Amniotic stem cell (primary cell): ENCODE measurements around the gene PLCB4.
"Not testable (repeated sequence)": the region's sequence is repeated elsewhere in the genome, so short reads cannot be mapped to it uniquely, and the experiment has no call there.

Source experiments
- DNase-seq: peaks from one replicate; lab custom pipeline; 2025; lab: John Stamatoyannopoulos, UW

Gene PLCB4

GRCh38 chr20:9142809-9143208 is 73.9 kb downstream of the PLCB4 start:
- DNase-seq: no peak

GRCh38 chr20:9143926-9144325 is 75.0 kb downstream of the PLCB4 start:
- no peak for DNase-seq

GRCh38 chr20:9144643-9145042 is 75.8 kb downstream of the PLCB4 start:
- no peak for DNase-seq

GRCh38 chr20:9145142-9145541 is 76.3 kb downstream of the PLCB4 start:
- no peak for DNase-seq

- DNase-seq: no peak
Observed at GRCh38 chr20:9146649-9147048, 77.8 kb downstream of the PLCB4 start.

- DNase-seq: no peak
Observed at GRCh38 chr20:9147547-9148024, 78.7 kb downstream of the PLCB4 start.

- DNase-seq: no peak
Observed at GRCh38 chr20:9148291-9148690, 79.4 kb downstream of the PLCB4 start.

GRCh38 chr20:9149087-9149486 is 80.2 kb downstream of the PLCB4 start:
- DNase-seq: no peak

- no peak for DNase-seq
Observed at GRCh38 chr20:9149796-9150195, 80.9 kb downstream of the PLCB4 start.

GRCh38 chr20:9150679-9151078 is 81.8 kb downstream of the PLCB4 start:
- DNase-seq: no peak

GRCh38 chr20:9152139-9152538 is 83.3 kb downstream of the PLCB4 start:
- DNase-seq: not testable (repeated sequence)

- no peak for DNase-seq
Observed at GRCh38 chr20:9154464-9155024, 85.7 kb downstream of the PLCB4 start.

GRCh38 chr20:9156529-9157280 is 87.8 kb downstream of the PLCB4 start:
- DNase-seq: no peak

GRCh38 chr20:9160331-9160730 is 91.4 kb downstream of the PLCB4 start:
- no peak for DNase-seq

GRCh38 chr20:9160757-9161156 is 91.9 kb downstream of the PLCB4 start:
- DNase-seq: no peak

- no peak for DNase-seq
Observed at GRCh38 chr20:9161311-9161710, 92.4 kb downstream of the PLCB4 start.

- no peak for DNase-seq
Observed at GRCh38 chr20:9163251-9163650, 94.4 kb downstream of the PLCB4 start.

GRCh38 chr20:9163995-9164394 is 95.1 kb downstream of the PLCB4 start:
- DNase-seq: no peak

GRCh38 chr20:9165261-9165660 is 96.4 kb downstream of the PLCB4 start:
- no peak for DNase-seq

- no peak for DNase-seq
Observed at GRCh38 chr20:9166153-9166780, 97.4 kb downstream of the PLCB4 start.

GRCh38 chr20:9169409-9169808 is 100.5 kb downstream of the PLCB4 start:
- DNase-seq: no peak

GRCh38 chr20:9172851-9173250 is 104.0 kb downstream of the PLCB4 start:
- no peak for DNase-seq

GRCh38 chr20:9177278-9177677 is 108.4 kb downstream of the PLCB4 start:
- no peak for DNase-seq
